AG09309 (cell line): ENCODE measurements around the gene MLEC.
"Not testable (repeated sequence)": the region's sequence is repeated elsewhere in the genome, so short reads cannot be mapped to it uniquely, and the experiment has no call there.

Experiments
- DNase-seq: peaks from one replicate; pipeline ENCODE4 v3.0.0-alpha.2; 2010; ENCODE audit warnings: low read depth
- H3K4me3 ChIP-seq: 2 replicates; pipeline ENCODE4 v1.5.1; 2011; ENCODE audit warnings: mild to moderate bottlenecking, low read depth, low read length, moderate library complexity; ENCODE audit not compliant: control insufficient read depth
- TF ChIP-seq, protein P1 (sequence below): IDR thresholded peaks from 2 replicates; pipeline ENCODE4 v1.5.1; 2011; ENCODE audit warnings: mild to moderate bottlenecking, low read depth, low read length, inconsistent platforms; ENCODE audit not compliant: insufficient read depth, control insufficient read depth; ENCODE audit errors: missing control alignments

Gene MLEC

DNA sequence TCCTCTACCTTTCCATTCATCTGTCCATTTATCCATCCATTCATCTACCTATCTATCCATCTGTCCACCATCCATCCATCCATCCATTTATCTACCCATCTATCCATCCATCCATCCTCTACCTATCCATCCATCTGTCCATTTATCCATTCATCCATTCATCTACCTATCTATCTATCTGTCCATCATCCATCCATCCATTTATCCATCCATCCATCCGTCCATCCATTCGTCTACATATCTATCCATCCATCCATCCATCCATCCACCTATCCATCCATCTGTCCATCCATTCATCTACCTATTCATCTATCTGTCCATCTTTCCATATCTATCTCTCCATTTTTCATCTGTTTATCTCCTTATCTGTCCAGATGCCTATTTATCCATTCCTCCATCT is 25.5 kb upstream of the MLEC start:
- H3K4me3 ChIP-seq = no peak overlapping the region
- TF ChIP-seq, protein P1, sequence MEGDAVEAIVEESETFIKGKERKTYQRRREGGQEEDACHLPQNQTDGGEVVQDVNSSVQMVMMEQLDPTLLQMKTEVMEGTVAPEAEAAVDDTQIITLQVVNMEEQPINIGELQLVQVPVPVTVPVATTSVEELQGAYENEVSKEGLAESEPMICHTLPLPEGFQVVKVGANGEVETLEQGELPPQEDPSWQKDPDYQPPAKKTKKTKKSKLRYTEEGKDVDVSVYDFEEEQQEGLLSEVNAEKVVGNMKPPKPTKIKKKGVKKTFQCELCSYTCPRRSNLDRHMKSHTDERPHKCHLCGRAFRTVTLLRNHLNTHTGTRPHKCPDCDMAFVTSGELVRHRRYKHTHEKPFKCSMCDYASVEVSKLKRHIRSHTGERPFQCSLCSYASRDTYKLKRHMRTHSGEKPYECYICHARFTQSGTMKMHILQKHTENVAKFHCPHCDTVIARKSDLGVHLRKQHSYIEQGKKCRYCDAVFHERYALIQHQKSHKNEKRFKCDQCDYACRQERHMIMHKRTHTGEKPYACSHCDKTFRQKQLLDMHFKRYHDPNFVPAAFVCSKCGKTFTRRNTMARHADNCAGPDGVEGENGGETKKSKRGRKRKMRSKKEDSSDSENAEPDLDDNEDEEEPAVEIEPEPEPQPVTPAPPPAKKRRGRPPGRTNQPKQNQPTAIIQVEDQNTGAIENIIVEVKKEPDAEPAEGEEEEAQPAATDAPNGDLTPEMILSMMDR = no peak
- DNase-seq = no peak

DNA sequence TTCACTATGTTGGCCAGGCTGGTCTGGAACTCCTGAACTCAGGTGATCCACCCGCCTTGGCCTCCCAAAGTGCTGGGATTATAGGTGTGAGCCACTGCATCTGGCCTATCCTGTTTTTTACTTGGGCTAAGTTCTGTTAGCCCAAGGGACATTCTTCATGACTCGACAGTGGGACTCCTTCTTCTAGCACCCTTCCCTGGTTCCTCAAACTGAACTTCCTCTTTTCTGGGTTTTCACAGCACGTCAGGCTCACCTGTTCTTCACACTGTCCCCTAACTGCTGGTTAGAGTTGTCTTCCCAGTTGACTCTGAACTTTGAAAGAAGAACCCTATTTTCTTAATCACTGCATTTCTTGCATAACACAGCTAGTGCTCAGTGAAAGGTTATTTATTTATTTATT is 24.1 kb upstream of the MLEC start:
- H3K4me3 ChIP-seq = no peak overlapping the region
- TF ChIP-seq, protein P1 = no peak
- no peak for DNase-seq

DNA sequence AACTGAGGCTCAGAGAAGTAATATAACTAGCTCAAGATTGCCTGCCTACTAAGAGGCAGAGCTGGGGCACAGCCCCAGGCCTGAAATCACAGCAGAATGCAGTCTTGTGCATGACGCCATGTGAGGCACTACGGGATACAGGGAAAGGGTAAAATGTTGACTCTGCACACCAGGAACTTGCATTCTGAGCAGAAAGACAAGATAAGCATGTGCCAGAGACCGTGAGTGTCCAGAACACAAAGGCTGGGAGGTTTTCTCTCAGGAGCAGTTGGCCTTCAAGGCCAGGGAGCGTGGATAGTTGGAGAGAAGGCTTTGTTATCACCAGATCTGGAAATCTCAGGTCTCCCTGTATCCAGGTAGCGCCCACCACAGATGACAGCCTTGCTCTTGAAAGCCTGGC is 23.2 kb upstream of the MLEC start:
- H3K4me3 ChIP-seq = no peak overlapping the region
- no peak for DNase-seq
- TF ChIP-seq, protein P1 = no peak

DNA sequence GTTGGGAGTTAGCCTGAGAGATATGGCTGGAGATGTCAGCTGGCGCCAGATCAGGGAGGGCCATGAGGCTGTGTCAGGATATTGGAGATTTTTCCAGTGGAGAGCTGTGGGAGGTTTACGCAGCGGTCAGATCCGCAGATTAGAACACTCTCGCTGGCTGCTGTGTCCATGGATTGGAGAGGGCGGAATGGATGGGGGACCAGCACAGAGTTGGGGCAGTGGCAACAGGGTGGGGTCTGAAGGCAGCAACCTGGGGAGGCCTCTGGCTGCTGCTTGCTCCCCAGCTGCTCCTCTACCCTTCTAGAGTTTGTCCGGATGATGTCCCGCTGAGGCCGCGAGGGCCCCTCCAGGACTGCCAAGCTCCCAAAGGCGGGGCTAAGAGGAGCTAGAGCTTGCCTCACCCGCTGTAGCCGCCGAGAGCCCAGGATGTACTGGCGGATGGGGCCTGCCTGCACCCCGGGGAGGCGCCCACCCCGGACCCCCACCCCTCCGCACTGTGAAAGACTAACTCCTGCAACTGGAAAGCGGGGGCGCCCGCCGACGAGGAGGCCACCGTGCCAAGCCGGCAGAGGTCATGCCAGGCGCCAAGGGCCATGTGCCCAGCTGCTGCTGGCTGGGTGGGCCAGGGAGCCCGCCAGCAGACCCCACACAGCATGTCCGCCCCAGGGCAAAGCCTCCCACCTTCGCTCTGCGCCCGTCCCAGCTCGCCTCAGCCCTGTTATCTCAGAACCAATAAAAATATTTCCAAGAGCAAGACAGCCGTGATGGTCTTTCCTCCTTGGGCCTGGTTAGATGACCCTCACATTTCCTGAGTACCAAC is 20.2 kb upstream of the MLEC start:
- DNase-seq = no peak
- H3K4me3 ChIP-seq = no peak overlapping the region

DNA sequence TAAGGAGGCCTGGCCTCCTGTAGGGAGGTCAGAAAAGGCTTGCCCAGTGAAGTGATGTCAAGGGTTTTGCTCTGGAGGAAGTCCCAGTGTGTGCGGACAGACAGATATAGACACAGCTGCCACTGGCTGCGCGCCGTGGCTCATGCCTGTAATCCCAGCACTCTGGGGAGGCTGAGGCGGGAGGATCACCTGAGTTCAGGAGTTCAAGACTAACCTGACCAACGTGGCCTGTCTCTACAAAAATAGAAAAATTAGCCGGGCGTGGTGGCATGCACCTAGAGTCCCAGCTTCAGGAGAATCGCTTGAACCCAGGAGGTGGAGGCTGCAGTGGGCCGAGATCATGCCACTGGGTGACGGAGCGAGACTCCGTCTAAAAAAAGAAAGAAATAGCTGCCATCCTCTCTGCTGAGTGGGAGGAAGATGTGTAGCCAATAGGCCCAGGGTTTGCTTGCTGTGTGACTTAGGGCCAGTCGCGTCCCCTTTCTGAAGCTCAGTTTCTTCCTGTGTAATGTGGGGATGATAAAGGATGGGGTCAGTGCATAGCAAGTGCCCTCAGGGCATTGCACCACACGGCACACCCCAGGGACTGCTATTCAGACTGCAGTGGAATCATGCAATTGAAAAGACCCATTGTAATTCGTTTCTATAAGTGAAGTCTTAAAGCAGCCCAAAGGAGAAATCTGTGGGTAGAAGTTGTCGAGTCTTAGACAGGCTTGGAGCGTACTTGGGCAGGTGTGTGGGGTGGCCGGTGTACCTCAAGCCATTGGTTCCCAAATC is 18.7 kb upstream of the MLEC start:
- H3K4me3 ChIP-seq = no peak overlapping the region
- DNase-seq = no peak
- TF ChIP-seq, protein P1 = no peak

More for the DNA sequence above, 20.2 kb upstream of the MLEC start:
- TF ChIP-seq, protein P1 = no peak

DNA sequence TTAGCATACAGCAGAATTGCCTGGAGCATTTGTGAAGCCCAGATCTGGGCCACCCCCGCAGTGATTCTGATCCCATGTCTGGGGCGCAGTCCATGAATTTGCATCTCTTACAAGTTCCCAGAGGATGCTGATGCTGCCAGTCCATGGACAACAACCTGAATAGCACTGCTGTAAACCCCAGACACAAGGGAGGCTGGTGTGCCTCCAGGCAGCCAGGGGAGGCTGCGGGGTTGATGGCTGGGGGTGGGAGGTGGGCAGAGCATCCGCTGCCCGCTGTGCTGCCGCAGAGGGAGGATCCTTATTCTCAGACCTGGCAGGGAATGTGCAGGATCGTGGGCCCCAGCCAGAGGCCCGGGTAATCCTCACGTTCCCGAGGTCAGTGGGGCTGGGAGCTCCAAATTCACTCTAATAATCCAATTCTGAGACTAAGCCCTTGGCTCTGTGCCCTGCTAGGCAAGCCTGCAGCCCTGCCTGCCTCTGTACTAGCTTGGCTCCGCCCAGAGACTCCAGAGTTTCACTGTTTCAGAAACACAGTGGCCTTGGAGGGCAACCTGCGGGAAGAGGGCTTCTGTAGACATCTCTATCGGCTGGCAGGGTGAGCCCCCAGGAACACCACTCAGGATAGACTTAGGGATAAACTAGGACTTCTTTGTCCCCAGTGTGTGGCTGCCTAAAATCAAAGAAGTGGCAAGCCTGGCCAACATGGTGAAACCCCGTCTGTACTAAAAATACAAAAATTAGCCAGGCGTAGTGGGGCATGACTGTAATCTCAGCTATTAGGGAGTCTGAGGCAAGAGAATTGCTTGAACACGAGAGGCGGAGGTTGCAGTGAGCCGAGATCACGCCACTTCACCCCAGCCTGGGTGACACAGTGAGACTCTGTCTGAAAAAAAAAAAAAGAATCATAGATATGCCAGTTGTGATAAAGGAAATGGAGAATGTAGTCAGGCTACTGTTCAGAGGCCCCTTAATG is 17.8 kb upstream of the MLEC start:
- TF ChIP-seq, protein P1 = no peak
- DNase-seq = no peak
- H3K4me3 ChIP-seq = no peak overlapping the region

DNA sequence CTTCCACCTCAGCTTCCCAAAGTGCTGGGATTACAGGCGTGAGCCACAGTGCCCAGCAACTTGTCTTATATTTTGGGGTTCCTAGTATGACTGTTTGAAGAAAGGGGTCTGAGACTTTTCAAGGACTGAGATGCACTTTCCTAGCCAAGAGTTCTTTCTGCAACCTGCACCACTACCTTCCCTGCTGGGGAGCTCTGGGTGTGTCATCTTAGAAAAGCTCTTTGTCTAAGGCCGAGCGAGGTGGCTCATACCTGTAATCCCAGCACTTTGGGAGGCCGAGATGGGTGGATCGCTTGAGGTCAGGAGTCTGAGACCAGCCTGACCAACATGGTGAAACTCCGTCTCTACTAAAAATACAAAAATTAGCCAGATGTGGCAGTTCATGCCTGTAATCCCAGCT is 16.7 kb upstream of the MLEC start:
- H3K4me3 ChIP-seq, DNase-seq: not testable (repeated sequence)
